Kasumi-1 (cell line): ENCODE results near the gene POLR1B.
"Not testable (repeated sequence)": the region's sequence is repeated elsewhere in the genome, so short reads cannot be mapped to it uniquely, and the experiment has no call there.

Source experiments
- DNase-seq, 2 experiments: peaks; one replicate each; lab custom pipeline; 2025; lab: John Stamatoyannopoulos, UW

Gene POLR1B

DNA sequence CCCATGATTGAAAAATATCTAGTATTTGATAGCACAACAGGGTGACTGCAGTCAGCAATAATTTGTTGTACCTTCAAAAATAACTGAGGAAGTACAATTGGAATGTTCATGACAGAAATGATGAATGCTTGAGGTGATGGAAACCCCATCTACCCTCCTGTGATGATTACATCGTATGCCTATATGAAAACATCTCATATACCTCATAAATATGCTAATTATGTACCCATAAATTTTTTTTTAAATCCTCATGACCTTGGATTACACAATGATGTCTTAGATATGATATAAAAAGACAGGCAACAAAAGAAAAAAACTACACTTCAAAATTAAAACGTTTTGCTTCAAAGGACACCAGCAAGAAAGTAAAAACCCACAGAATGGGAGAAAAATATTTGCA, 1.4 kb upstream of the POLR1B start:
- DNase-seq: no peak

DNA sequence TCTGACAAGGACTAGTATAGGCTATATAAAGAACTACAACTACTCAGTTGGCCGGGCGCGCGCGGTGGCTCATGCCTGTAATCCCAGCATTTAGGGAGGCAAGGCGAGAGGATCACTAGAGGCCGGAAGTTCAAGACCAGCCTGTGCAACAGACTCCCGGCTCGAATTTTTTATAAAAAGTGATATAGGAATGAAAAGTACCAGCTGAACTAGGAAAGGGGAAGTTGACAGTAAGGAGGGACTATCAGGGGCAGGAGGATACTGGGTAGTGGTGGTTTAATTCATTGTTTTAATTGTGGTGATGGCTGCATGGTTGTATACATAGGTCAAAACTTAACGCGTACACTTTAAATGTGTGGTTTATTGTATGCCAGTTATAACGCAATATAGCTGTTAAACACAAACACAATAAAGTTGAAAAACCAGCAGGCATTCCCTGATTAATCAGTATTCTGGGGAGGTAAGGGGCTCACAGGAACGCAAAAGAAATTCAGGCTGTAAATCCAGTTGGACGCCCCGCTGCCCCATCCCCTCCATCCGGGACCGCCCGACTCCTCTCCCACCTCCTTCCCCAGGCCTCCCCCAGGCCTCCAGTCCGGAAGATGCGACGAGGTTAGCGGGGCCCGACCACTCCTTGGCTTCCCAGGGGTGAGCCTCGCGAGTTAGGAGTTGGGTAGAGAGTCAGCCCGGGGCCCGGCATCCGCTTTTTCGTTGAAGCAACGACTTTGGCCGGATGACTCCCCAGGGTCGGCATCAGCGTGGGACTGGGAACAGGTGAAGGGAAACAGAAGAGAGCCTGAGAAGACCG, 746 bp upstream of the POLR1B start:
- peak; percentile 85 to 93 for DNase-seq

DNA sequence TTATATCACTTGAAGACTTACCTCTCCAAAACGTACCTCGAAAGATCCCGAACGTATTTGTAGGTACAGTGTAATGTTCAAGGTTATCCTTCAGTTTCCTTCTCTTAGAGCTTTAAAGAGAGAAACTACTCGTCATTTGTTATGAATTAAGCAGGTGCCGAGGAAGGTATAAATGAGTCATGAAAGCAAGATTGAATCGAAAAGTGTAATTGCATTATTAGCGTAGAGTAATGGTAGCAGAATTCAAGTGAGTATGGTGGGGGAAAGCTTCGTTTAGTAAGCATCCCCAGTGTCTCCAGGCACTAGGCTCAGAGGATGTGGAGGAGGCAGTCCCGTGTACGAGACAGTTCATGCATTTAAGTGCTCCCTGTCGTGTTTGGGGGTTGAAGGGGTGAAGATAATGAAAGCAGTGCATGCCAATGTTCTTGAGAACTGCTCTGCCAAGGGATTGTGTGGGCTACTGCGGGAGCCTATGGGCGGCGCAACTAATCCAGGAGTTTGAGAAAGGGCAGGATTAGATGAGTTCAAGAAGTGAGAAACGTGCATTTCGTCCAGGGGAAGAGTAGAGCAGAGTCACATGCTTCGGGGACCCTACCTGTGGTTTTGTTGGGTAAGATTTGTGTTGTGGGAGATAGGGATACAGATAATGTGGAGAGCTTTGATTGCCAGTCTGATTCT, 858 bp downstream of the POLR1B start:
- DNase-seq: peak; percentile 32 to 34

DNA sequence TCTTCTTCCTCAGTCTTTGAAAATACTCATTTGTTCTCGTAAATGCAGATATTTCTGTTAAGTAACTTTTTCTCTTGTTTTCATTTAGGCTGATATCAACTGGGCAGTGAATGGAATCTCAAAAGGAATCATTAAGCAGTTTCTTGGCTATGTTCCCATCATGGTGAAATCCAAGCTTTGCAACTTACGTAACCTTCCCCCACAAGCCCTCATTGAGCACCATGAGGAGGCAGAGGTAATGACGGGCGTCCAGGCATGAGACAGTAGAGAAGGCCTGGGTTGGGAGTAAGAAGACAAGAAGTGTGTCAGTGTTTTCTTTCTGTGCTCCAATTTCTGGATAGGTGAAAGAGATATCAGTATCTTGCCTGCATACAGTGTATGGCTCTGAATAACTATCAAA, 5.1 kb downstream of the POLR1B start:
- peak; percentile 17 to 18 for DNase-seq

DNA sequence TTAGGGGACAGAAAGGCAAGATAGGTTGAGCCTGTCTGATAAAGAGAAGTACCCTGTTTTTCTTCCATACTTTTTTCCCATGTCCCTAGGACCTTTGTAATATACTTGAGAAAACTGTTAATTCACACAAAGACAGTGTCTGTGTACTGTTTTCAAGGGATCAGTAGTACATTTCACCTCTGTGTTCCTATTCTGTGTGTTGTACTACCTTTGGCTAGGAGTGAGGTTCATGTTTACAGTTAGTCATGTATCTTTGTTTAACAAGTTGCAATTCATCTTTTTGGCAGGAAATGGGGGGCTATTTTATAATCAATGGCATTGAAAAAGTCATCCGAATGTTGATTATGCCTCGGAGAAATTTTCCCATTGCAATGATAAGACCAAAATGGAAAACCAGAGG, 6.7 kb downstream of the POLR1B start:
- DNase-seq: no peak

DNA sequence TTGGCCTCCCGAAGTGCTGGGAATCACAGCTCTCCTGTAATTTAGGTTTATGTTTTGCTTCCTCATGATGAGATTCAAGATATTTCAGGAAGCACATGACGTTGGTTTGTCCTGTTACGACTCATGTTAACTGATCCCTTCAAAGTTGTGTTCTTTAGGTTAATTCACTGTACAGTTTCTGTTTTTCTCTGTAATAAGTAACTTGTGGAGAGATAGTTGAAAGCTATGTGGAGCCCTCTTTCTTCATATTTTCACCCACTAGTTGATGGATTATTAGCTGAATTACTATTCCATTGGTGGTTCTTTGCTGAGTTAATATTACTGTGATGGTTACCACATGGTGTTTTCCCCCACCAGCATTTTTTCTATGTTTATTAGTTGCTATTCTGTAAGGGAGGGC, 23.8 kb downstream of the POLR1B start:
- DNase-seq: no peak

DNA sequence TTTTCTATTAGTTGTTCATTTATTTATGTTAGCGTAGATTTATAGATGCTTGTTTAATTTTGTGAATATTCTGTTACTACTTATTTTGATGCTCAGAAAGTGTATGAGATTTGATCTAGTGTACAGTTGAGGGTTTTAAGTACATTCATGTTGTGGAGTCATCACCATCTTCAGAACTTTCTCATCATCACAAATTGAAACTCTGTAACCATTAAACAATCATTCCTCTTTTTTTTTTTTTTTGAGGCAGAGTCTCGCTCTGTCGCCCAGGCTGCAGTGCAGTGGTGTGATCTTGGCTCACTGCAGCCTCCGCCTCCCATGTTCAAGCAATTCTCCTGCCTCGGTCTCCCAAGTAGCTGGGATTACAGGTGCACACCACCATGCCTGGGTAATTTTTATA, 24.2 kb downstream of the POLR1B start:
- DNase-seq: not testable (repeated sequence)

DNA sequence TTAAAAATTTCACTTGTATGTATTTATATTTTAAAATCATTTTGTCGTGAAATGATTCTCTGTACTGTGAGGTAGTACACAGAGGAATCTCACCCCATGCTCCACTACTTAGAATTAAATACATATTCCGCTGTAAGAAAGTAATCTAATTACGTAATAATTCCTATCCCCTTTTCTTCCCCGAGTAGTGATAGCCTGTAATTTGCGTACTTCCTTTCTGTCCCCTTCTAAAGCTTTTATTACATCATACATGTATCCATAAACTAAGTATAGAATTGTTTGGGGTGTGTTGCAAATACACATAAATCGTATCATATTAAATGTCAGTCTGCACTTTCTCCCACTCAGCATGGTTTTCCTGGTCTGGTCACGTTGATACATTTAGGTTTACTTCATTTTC, 29.7 kb downstream of the POLR1B start:
- no peak for DNase-seq

DNA sequence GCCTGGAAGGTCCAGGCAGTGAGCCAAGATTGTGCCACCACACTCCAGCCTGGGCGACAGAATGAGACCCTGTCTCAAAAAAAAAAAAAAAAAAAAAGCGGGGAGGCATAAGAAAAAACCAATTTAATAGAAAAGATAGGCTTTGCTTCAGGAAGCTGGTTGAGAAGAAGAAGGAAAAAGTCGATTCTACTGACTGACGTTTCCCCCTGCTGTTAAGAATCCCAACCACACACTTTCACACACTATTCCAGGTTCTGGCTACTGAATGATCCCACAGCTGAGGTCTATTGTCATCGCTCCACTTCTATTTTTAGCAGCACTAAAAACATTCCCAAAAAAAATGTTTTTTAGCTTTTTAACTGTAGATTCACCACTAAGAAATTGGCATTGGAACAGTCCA, 35.5 kb downstream of the POLR1B start:
- peak in 1 of 2 experiments; percentile 7 for DNase-seq

DNA sequence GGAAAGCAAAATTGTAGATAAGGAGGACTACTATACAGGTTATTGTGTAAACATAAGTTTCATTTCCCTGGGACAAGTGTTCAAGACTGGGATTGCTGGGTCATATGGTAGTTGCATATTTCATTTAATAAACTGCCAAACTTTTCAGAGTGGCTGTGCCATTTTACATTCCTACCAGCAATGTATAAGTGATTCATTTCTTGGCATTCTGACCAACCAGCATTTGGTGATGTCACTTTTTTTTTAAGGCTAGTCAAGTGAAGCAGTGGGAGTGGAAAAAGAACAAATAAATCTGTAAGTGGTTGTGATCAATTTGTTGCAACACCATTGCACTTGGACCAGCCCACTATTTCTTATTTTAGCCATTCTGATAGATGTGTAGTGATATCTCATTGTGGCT, 37.0 kb downstream of the POLR1B start:
- DNase-seq: no peak

DNA sequence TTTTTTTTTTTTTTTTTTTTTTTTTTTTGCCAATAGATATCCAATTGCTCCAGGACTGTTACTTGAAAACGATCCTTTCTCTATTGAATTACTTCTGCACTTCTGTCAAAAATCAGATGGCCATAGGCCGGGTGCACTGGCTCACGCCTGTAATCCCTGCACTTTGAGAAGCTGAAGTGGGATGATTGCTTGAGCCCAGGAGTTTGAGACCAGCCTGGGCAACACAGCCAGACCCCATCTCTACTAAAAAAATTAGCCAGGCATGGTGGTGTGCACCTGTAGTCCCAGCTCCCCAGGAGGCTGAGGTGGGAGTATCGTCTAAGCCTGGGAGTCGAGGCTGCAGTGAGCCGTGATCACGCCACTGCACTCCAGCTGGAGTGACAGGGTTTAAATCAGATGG, 37.8 kb downstream of the POLR1B start:
- DNase-seq: no peak

DNA sequence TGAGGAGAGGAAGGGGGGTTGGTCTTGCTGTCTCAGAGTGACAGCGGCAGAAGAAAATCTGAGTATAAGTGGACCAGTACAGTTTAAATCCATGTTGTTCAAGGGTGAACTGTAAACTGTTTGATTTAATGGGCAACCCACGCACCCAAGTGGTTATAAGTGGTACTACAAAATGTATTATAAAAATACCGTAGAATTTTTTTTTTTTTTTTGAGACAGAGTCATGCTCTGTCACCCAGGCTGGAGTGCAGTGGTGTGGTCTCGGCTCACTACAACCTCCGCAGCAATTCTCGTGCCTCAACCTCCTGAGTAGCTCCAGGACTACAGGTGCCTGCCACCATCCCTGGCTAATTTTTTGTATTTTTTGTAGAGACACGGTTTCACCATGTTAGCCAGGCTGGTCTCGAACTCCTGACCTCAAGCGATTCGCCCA, 40.1 kb downstream of the POLR1B start:
- peak; percentile 70 to 72 for DNase-seq

DNA sequence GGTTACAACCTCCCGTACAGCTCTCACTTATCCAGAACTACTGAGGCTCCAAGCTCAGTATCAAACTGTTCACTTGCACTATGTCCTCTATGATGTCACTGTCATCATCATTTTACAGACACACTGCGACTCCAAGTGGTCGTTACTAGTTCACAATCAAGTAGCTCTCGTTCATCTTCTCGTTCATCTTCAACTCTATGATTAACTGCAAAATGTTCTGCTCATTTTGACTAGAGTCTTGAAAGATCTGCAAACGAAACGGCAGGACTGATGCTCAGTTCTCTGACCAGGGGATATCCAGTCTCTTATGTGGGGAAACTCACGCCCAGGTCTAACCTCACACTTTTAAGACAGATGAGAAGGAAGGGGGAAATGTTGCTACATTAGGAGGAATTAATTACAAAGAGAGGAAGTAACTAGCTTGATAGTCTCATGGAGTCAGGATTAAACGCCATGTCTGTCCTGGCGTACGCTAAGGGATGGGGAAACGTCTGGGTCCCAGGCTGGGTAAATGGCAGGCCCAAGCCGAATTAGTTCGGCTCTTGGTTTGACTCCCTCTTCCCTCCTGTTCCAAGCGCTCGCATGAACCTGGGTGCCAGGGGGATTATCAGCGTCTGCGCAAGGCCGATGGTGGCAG, 41.4 kb downstream of the POLR1B start:
- peak; percentile 44 to 73 for DNase-seq

DNA sequence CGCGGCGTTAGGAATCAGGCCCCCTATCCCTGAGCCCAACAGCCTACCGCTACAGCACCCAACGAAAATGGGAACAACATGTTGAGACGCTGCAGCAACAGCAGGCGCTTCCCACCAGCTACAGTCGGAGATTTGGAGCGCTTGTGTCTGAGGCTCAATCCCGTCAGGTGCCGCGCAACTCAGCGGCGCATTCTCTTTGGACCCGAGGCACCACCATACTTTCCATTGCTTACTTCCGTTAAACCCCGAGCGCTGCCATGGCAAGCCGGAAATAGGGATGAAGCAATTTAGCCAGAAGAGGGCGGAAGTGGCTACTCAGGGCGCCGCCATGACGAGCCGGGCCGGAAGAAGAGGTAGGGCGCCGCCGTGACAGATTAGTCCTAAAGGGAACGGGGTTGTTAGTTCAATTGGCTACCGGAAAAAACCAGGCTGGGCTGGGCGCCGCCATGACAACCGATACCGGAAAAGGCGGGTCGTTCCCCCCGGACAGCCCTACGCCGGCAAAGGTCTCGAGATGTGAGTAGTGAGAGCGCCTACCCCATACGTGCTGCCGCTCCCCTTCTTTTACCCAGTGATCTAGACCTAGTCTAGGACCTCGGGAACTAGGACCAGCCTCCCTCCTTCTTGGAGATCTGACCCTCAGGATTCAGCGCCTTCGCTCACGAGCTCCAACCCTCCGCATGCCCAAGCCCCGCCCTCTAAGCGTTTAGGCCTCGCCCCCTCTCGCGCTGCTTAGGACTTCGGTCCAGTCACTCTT, 42.0 kb downstream of the POLR1B start, which contains the start of gene CHCHD5:
Gene CHCHD5 (plus strand): TSS at position 476 of the 757 bp plus-strand sequence. CDS start 39 bp downstream, at position 515.
- DNase-seq: peak; percentile 93 to 95

DNA sequence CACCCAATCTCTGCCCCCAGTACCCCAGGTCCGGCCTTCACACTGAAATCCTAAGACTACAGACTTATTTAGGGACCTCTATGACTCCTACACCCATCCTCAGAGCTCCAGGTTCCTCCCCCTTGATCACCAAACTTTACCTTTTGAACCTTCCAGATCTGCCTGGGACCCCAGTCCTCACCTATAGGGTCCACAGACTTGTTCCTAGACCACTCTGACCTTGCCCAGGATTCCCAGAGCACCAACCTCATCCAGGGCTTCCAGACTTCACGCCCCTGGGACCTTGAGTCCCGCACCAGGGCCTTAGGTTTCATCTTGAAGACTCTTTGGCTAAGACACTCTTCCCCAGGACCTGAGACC, 42.6 kb downstream of the POLR1B start:
- no peak for DNase-seq

DNA sequence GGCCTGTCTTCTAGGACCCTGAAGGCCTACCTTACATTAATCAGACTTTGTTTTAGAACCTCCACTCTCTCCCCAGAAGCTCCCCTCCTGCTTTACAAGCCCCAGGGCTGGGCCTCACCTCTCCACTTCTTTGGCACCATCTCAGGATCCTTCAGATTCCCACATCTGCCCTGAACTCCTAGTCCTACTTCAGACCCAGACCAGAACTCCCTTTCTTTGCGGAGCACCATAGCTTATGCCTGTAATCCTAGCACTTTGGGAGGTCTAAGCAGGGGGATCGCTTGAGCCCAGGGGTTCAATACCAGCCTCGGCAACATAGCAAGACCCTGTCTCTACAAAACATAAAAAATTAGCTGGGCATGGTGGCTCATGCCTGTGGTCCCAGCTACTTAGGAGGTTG, 43.1 kb downstream of the POLR1B start:
- DNase-seq: no peak

DNA sequence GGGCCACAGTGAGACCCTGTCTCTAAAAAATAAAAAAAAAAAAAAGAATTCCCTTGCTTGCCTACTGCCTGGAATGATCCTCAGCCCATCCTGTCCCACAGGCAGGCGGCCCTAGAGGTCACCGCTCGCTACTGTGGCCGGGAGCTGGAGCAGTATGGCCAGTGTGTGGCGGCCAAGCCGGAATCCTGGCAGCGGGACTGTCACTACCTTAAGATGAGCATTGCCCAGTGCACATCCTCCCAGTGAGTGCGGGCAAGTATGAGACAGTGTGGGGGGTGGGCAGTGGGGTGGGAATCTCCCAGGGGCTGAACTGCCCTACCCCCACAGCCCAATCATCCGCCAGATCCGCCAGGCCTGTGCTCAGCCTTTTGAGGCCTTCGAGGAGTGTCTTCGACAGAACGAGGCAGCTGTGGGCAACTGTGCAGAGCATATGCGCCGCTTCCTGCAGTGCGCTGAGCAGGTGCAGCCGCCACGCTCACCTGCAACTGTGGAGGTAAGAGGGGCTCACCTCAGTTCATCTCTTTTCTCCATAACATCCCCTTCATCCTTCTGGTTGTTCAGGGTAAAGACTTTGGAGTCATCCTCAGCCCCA, 43.7 kb downstream of the POLR1B start:
- DNase-seq: no peak

DNA sequence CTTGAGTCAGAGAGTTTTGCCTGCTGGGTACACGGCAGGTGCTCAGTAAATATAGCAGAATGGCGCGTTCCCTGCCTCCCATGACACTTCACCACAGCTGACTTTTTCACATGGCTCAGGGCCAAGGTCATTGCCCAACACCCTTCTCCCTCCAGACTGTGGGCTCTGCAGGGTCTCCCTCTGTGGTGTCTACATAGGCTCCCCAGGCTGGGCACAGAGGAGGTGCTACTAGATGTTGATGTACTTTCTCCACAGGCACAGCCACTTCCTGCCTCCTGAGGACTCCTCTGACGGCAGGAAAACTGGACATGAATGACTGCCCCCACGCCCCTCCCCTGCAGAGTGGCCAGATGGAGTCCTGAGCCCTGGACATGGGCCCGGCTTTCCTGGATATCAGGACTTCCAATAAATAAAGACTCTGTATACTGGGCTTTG, 46.4 kb downstream of the POLR1B start:
- no peak for DNase-seq

DNA sequence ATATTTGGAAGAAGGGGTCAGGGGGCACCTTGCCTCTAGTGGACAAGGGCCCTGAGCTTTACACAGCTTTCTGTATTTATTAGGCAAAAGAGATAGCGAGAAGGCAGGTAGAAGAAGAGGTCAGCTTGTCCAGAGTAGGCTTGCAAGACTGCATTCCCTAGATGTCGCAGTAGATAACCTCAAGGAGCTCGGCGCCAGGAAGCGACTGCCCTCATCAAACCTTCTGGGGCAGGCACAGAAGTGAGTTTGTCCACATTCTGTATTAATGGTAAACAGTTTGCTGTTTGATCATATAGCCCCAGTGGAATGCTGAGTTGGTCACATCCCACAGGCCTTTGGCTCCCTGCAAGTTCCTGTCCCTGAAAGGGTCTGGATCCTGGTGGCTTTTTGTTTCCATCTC, 49.1 kb downstream of the POLR1B start:
- DNase-seq: no peak

DNA sequence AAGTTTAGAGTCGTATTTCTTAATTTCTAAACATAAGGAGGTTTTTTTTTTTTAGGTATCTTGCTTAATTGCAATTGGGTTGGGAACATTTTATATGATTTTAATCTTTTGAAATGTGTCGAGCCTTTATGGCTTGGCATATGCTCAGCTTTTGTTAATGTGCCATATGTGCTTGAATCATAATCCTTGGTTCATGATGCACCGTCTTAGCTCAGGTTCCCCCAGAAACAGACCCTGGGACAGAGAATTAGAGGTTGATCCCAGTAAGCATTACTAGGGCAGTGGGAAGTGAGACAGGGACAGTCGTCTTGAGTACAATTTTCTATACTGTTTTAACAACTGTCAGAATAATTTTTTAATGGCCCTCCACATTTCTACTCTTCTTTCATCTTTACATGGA, 51.5 kb downstream of the POLR1B start:
- no peak for DNase-seq

DNA sequence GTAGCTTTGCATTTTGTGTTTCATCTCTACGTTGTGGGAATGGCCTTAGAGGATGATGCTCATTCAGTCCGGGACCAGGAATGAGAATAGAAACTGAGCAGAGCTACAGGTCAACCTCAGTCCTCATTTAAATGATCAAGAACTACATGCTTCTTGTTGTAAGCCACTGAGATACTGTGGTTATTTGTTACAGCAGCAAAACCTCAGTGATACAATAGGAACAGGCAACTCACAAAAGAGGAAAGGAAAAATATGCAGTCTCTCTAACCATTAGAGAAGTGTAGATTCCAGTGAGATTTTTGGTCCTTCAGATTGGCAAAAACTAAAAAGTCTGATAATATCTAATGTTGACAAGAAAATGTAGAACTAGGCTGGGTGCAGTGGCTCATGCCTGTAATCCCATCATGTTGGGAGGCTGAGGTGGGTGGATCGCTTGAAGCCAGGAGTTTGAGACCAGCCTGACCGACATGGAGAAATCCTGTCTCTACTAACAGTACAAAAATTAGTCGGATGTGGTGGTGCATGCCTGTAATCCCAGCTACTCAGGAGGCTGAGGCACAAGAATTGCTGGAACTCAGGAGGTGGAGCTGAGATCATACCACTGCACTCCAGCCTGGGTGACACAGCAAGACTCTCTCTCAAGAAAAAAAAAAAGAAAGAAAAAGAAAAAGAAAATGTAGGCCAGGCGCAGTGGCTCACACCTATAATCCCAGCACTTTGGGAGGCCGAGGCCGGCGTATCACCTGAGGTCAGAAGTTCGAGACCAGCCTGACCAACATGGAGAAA, 55.5 kb downstream of the POLR1B start:
- DNase-seq: no peak
